Gastrocnemius medialis (tissue), 4 donors: ENCODE data around the gene GRIN2C. TPM values are rescaled to one million over a fixed set of nuclear protein-coding genes. Genes with fewer than 3 reads are reported as not detected.

Experiments
- ATAC-seq, 2 donors: fragments of 150-250 bp; one replicate each; pipeline ENCODE4 v1.9.1; 2016
- DNase-seq, 2 donors: peaks; one replicate each; pipeline ENCODE4 v3.0.0-alpha.2; 2019
- H3K27ac ChIP-seq, 4 donors: fragments of 200-600 bp; sonication (generic); 1 replicate in 1 of 4; 2 replicates in 3 of 4; pipeline ENCODE4 v1.5.1; 2016 to 2018; ENCODE audit warnings: mild to moderate bottlenecking in 2 of 4, moderate library complexity in 1 of 4
- H3K27me3 ChIP-seq, 3 donors: fragments of 200-600 bp; sonication (generic) in 2 of 3; 1 replicate in 1 of 3; 2 replicates in 2 of 3; pipeline versions ENCODE4 v1.5.1 to v1.6.0; 2016 to 2019; ENCODE audit warnings: mild to moderate bottlenecking in 1 of 3, moderate library complexity in 1 of 3
- H3K36me3 ChIP-seq, 2 donors: fragments of 200-600 bp; sonication (generic) in 1 of 2; one replicate each; pipeline ENCODE4 v1.5.1; 2017 to 2018
- H3K4me1 ChIP-seq, 2 donors: fragments of 200-600 bp; sonication (generic) in 1 of 2; one replicate each; pipeline ENCODE4 v1.5.1; 2016 to 2017; ENCODE audit warnings: mild to moderate bottlenecking in 2 of 2
- H3K4me3 ChIP-seq, 4 donors: fragments of 200-600 bp; sonication (generic) in 3 of 4; 1 replicate in 1 of 4; 2 replicates in 3 of 4; pipeline ENCODE4 v1.5.1; 2016 to 2019; ENCODE audit warnings: mild to moderate bottlenecking in 2 of 4
- H3K9me3 ChIP-seq, 3 donors: fragments of 200-600 bp; sonication (generic) in 2 of 3; 1 replicate in 1 of 3; 2 replicates in 2 of 3; pipeline ENCODE4 v1.5.1; 2016 to 2019
- POLR2A ChIP-seq, 2 donors: fragments of 450-650 bp; IDR thresholded peaks; one replicate each; pipeline ENCODE4 v1.6.1; 2017; ENCODE audit warnings: antibody characterized with exemption in 2 of 2, mild to moderate bottlenecking in 2 of 2, moderate library complexity in 2 of 2
- in situ Hi-C, 4 donors: fragments of 200-750 bp; cut with MboI; loops; one replicate each; pipeline versions ENCODE4 v1.15.0 to v1.8.0; 2017; ENCODE audit warnings: low sequenced_read_pairs in 4 of 4
- intact Hi-C: fragments of 100-400 bp; cut with DNase I; formaldehyde crosslinking; loops from one replicate; pipeline ENCODE4 v1.15.1; 2023; ENCODE audit warnings: low total_unique reads
- total RNA-seq, 4 donors: library from RNA; depleted of rRNA; stranded (reverse); fragments of >200 nt; gene quantifications; one replicate each; pipeline versions ENCODE4 v1.1.0 to v1.2.3, GENCODE V29; 2016
- TF ChIP-seq, protein P1 (sequence below), 5 experiments: fragments of 450-650 bp in 3 of 5; fragments of 200-600 bp in 2 of 5; sonication (generic) in 2 of 5; IDR thresholded peaks in 4 of 5; conservative IDR thresholded peaks in 1 of 5; 1 replicate in 4 of 5; 2 replicates in 1 of 5; pipeline ENCODE4 v1.5.1; 2016 to 2019; ENCODE audit warnings: antibody characterized with exemption in 5 of 5, mild to moderate bottlenecking in 3 of 5, moderate library complexity in 3 of 5

The GRIN2C gene
- total RNA-seq, 4 donors from 2014 or later: 1.2 to 1.5 TPM; not detected in 2

DNA sequence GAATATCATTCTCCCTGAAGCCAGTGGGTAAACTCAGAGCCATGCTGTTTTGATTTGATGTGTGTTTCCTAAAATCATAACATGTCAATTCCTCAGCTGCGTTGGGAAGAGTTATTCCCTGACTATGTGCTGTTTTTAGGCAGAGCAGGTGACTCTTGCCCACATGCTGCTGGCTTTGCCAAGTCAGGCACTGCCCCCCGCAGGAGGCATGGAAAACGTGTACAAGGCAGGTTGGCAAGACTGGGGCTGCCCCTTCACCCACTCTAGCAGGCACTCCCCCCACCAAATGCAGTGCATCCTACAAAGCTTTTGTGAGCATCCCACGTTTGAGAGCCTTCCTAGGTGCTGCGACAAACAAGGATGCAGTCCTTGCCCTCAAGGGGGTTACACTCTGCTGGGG, 45.2 kb downstream of the GRIN2C start:
- TF ChIP-seq POLR2A (IDR thresholded peaks at IDR 0.05): no peak
- TF ChIP-seq, protein P1, sequence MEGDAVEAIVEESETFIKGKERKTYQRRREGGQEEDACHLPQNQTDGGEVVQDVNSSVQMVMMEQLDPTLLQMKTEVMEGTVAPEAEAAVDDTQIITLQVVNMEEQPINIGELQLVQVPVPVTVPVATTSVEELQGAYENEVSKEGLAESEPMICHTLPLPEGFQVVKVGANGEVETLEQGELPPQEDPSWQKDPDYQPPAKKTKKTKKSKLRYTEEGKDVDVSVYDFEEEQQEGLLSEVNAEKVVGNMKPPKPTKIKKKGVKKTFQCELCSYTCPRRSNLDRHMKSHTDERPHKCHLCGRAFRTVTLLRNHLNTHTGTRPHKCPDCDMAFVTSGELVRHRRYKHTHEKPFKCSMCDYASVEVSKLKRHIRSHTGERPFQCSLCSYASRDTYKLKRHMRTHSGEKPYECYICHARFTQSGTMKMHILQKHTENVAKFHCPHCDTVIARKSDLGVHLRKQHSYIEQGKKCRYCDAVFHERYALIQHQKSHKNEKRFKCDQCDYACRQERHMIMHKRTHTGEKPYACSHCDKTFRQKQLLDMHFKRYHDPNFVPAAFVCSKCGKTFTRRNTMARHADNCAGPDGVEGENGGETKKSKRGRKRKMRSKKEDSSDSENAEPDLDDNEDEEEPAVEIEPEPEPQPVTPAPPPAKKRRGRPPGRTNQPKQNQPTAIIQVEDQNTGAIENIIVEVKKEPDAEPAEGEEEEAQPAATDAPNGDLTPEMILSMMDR (IDR thresholded peaks at IDR 0.05 in 4 of 5, conservative IDR thresholded peaks at IDR 0.05 in 1 of 5): no peak
- Histone ChIP-seq H3K36me3 (no peaks in the 10 kb centered on the region), H3K27me3 (no peaks in the 10 kb centered on the region), H3K4me3 (no peak overlapping the region), H3K4me1 (no peaks in the 10 kb centered on the region), H3K27ac (no peak overlapping the region), H3K9me3 (no peaks in the 10 kb centered on the region)
- ATAC-seq: no peak
- intact Hi-C loops (no loop called here), in situ Hi-C loops (no loop called here)
- no peak for DNase-seq

DNA sequence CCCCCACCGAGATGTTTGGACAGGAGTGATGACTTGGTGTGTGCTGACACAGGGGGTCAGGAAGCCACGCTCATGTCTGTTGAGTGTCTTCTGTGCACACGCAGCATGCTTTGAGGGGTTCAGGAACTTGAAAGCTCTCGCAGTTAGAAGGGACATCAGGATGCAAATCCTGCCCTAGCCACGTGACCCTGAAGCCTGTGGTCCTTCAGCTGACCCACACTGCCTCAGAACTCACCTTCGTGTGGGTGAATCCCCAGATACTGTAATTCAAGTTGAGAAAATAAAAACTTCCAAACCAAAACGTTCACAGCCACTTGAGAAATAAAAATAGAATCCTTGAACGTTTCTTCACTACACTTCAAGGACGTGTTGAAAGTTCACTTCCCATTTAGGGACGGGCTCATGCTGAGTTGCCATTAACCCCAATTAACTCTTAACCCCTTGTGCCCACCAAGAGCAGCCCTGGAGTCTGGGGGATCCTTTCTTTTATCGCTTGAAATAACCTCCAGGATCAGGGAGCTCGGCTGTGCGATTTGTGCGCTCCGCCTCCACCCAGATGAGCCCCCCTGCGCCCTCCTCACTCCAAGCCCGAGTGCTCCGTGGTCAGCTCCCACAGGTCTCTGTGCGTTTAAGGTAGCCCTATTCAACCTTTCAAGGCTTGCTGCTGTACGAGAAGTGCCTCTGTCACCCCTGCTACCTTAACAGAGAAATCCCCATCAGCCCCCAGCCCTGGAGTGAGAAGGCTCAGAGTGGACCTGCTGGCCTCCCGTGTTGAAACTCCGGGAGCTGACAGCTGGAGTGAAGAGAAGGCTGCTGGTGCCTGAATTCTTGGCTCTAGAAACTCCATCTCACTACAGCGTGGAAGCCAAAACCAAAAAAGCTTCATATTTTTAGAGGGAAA, 47.3 kb downstream of the GRIN2C start:
- Histone ChIP-seq H3K9me3 (no peaks in the 10 kb centered on the region), H3K36me3 (no peaks in the 10 kb centered on the region), H3K27me3 (no peaks in the 10 kb centered on the region), H3K4me3 (no peak overlapping the region), H3K27ac (no peak overlapping the region), H3K4me1 (no peaks in the 10 kb centered on the region)
- no peak for DNase-seq
- ATAC-seq: no peak
- TF ChIP-seq POLR2A (IDR thresholded peaks at IDR 0.05): no peak
- in situ Hi-C loops: no loop called here
- intact Hi-C loops: no loop called here

DNA sequence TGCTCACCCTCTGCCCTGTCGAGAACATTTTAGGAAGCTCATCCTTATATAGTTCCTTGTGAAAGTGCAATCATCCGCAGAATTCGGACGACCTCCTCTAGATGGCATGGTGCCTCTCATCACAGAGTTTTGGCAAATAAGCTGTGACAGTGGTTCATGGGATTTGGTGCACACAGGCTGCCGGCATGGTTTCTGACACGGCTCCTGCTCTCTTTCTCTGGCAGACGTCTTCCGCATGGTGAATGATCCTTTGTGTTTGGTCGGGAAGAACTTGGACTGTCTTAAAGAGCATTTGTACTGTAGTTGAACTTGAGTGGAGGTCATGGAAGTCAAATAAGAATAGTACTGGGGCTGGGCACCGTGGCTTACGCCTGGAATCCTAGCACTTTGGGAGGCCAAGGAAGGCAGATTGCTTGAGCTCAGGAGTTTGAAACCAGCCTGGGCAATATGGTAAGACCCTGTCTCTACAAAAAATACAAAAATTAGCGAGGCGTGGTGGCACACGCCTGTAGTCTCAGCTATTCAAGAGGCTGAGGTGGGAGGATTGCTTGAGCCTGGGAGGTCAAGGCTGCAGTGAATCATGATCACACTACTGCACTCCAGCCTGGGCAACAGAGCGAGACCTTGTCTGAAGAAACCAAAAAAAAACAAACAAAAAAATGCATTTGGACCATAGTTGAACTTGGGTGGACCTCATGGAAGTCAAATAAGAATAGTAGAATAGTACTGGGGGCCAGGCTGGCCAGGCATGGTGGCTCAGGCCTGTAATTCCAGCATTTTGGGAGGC, 48.8 kb downstream of the GRIN2C start:
- no peak for DNase-seq
- no peak overlapping the region for H3K27ac ChIP-seq
- H3K4me1 ChIP-seq: no peaks in the 10 kb centered on the region
- in situ Hi-C loops: no loop called here
- no peaks in the 10 kb centered on the region for H3K9me3 ChIP-seq
- TF ChIP-seq, protein P1 (IDR thresholded peaks at IDR 0.05 in 4 of 5, conservative IDR thresholded peaks at IDR 0.05 in 1 of 5): no peak
- no peak for TF ChIP-seq POLR2A (IDR thresholded peaks at IDR 0.05)
- ATAC-seq: no peak
- H3K4me3 ChIP-seq: no peak overlapping the region
- H3K36me3 ChIP-seq: no peaks in the 10 kb centered on the region
- no peaks in the 10 kb centered on the region for H3K27me3 ChIP-seq
- intact Hi-C loops: no loop called here

DNA sequence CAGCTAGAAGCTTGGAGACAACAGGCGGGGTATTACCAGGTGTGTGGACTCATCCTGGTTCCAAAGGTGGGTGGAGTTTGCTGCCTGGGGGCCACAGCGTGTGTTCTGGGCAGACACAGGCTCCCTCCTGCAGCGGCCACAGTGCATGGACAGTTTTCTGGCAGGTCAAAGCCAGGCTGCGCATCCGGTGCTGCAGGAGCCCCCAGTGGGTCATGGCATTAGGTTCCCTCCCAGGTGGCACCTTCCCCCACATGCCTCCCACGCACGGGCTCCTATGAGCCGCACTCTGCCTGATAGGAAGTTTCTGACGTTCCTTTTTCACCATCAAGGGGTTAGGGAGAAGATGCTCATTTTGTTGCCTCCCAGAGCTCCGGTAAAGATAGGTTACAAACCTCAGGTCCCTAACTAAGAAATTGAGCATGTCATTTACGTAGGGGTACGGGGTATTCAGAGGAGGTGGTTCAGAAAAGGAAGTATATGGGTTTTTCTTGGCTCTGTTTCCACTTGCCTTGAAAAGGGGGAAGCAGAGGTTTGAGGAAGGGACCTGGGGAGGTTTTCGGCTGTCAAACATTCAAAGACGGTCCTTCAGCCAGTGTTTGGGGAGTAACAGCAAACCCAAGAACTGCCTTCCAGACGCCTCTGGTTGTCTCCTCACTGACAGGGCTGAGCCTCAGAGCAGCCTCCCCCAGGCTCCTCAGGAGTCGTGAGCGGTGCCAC, 50.8 kb downstream of the GRIN2C start:
- H3K9me3 ChIP-seq: no peaks in the 10 kb centered on the region
- no peaks in the 10 kb centered on the region for H3K27me3 ChIP-seq
- H3K36me3 ChIP-seq: no peaks in the 10 kb centered on the region
- ATAC-seq: no peak
- no peak overlapping the region for H3K4me3 ChIP-seq
- in situ Hi-C loops (no loop called here), intact Hi-C loops (no loop called here)
- DNase-seq: no peak
- TF ChIP-seq, protein P1 (IDR thresholded peaks at IDR 0.05 in 4 of 5, conservative IDR thresholded peaks at IDR 0.05 in 1 of 5): no peak
- TF ChIP-seq POLR2A (IDR thresholded peaks at IDR 0.05): no peak
- H3K4me1 ChIP-seq: no peaks in the 10 kb centered on the region
- no peak overlapping the region for H3K27ac ChIP-seq
